HG02981 (cell line): ENCODE results near the gene RBM33.
"Not testable (repeated sequence)": the region's sequence is repeated elsewhere in the genome, so short reads cannot be mapped to it uniquely, and the experiment has no call there.

Experiments
- ATAC-seq: cut with Tn5 transposase; IDR thresholded peaks from one replicate; pipeline ENCODE4 v1.9.1; 2021; ENCODE audit warnings: mild to moderate bottlenecking, moderate library complexity; ENCODE audit not compliant: unreplicated experiment

RBM33 gene

DNA sequence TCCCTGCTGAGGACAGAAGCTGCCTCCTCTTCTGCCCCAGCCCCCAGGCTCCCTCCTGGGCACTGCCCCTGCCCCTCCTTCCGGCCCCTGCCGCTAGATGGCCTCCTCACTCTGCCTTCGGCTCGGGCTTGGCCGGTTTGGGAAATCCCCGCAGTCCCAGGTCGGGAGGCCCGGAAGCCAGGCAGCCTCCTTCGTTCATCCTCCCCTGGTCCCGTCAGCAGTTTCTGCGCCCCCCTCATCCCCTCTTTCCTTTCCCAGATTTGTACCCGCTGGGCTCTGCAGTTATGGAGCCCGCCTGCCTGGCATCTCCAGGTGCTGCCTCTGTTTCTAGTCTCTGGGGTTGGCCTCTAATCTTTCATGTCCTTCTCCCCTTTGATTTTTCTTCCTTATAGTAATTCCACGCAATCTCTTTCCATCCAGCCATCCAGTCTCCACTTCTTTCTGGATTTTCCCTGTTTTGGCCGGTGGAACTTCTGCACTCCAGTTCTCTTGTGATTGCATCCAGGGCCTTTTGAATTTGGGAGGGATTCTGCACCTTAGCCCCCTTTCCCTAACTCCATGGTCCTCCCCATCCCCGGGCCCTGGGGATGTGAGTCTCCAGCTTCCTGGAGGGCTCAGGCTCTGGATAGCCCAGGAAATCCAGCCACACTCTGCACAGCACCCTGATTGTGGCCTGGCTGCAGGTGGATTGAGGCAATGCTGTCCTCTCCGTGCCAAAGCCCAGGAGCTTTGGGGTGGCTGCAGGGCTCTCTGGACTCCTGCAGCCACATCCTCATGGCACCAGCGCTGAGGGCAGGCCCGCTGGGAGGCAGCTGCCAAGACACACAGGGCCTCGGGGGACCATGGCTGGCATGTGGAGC lies 171.1 kb downstream of the RBM33 start:
- peak; percentile 88 for ATAC-seq

DNA sequence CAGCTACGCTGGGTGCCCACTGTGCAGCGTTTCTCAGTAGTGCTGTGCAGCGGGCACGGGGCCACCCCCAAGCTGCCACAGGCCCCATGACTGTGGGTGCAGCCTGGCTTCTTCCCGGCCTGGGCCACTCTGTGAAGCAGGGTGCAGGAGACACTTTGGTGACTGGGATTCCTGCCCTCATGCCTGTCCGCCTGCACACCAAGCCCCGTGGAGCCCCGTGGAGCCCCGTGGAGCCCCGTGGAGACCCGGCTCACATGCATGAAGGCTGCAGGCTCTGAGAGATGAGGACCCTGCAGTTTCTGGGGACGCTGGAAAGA lies 171.7 kb downstream of the RBM33 start:
- ATAC-seq = no peak

DNA sequence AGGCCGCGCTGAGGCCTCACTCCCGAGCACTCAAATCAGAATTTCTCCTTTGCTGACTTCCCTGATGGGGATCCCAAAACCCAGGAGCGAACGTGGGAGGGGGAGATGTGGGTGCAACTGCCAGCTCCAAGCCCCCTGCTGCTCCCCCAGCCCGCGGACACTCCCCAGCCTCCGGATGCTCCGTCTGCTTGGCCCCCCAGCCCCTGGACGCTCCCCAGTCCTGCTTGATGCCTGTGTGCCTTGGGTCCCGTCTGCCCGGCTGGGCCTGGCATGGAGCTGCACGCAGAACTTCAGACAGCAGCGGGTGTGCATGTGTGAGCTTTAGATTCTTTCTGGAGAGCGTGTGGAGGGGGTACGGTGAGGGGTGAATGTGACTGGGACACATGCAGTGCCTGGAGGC lies 172.5 kb downstream of the RBM33 start:
- ATAC-seq = no peak

DNA sequence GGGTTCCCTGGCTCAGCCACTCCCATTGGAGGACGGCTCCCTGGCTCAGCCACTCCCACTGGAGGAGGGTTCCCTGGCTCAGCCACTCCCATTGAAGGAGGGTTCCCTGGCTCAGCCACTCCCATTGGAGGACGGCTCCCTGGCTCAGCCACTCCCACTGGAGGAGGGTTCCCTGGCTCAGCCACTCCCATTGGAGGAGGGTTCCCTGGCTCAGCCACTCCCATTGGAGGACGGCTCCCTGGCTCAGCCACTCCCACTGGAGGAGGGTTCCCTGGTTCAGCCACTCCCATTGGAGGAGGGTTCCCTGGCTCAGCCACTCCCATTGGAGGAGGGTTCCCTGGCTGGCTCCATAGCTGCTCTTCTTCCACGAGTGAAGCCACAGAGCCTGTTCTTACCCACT lies 173.1 kb downstream of the RBM33 start:
- ATAC-seq = not testable (repeated sequence)

- no peak for ATAC-seq
These were observed 173.8 kb downstream of the RBM33 start for GRCh38 chr7:155818154-155818819.

- ATAC-seq = no peak
These were observed 174.3 kb downstream of the RBM33 start for GRCh38 chr7:155818820-155819168.

DNA sequence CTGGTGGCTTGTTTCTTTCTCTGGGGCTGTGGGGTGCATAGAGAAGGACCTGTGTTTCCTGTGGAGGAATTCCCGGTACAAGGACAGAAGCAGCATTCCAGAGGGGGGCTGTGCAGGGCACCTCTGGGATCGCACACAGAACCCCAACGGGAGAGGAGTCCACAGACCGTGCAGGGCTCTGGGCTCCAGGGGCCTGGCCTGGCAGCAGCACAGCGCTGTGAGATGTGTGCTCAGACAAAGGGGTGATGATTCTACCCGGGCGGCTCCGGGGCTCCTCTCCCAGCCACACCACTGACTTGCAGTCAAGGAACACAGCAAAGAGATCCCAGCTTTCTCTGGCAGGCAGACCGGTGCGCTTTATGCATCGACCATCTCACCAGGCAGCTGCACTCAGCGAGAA lies 174.7 kb downstream of the RBM33 start:
- no peak for ATAC-seq

DNA sequence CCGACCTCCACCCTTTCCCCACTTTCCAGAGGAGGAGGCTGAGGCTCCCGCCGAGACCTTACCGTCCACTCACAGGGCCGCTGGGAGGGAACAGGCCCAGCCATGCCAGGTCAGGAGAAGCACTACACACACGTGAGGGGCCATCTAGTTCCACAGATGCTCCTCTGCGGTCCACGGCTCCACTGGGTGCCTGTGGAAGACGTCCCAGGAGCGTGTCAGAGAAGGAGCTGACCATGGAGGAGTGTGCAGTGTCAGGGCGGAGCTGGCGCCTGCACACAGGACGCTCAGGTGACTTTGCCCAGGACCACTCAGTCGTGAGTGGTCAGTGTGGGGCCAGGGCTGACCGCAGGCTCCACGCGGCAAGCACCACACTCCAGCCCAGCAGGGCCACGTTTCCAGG lies 175.8 kb downstream of the RBM33 start:
- no peak for ATAC-seq

DNA sequence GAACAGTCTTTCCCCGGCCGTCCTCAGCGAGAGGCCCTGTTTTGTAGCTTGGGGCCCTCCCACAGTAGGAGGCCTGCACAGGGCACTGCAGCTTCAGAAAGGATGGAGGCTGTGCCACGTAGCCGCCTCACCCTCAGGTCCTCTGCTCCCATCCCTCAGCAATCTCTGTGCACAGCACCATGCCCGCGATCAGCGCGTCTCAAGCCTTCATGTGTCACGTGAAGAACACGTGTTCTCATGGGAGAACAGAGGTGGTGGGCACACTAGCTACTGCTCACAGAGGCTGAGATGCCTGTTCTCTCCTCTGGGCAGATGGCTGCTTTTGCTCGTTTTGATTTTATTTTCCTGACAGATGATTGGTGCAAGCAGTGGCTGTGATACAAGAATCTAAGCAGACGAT lies 176.3 kb downstream of the RBM33 start:
- no peak for ATAC-seq

DNA sequence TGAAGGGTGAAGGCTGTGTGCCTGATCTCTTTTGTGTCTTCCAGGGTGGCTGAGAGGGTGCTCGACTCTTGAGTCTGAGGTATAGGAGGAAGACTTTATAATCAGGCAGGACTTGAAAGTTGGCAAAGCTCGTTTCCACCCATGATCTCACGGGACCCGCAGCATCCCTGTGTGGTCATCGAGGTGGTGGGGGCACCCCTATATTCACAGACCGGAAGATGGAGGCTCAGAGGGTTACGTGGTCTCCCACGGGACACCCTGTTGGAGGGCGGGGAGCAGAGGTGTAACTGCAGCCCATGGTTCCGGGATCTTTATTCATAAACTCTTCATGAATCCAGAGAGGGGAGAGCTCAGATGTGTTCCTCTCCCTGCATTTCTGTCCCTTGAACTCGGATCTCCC lies 177.4 kb downstream of the RBM33 start:
- no peak for ATAC-seq

DNA sequence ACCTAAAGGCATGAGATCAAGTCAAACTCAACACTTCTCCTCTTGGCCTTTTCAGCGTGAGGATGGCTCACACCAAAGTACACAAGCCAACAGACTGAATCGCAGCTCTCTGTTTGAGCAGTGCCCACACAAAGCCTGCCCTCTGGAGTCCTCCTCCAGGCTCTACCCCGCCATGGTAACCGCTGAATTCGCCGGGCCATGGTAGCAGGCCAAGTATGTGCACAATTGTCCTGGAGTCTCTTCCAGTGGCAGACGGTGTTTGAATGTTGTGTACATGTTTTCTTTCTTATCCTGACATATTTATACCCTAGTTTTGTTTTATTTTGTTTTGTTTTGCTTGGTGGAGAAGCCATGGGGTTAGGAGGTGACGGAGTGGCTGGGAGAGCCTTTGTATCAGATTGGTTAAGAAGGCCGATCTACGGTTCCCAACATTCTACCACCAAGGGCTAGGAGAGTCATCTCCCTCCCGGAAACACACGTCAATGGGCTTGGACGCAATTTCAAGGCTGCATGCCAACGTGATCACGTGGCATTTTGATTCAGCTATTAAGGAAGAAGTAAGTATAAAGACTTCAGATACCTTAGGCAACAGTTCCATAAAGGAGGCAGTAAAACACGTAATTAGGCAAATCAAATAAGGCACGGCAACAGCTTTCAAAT lies 179.9 kb downstream of the RBM33 start:
- ATAC-seq = no peak

- no peak for ATAC-seq
These were observed 180.9 kb downstream of the RBM33 start for GRCh38 chr7:155825336-155825735.

GRCh38 chr7:155829796-155830470 lies 185.5 kb downstream of the RBM33 start:
- no peak for ATAC-seq
